GM21737 (cell line): Measurements from ENCODE around the gene SATL1.
"Not testable (repeated sequence)": the region's sequence is repeated elsewhere in the genome, so short reads cannot be mapped to it uniquely, and the experiment has no call there.

Experiments used
- ATAC-seq: cut with Tn5 transposase; IDR thresholded peaks from one replicate; pipeline ENCODE4 v1.9.1; 2021; ENCODE audit warnings: mild to moderate bottlenecking, moderate library complexity; ENCODE audit not compliant: unreplicated experiment

Gene SATL1

GRCh38 chrX:85112293-85112692 lies 131.3 kb downstream of the SATL1 start:
- no peak for ATAC-seq

DNA sequence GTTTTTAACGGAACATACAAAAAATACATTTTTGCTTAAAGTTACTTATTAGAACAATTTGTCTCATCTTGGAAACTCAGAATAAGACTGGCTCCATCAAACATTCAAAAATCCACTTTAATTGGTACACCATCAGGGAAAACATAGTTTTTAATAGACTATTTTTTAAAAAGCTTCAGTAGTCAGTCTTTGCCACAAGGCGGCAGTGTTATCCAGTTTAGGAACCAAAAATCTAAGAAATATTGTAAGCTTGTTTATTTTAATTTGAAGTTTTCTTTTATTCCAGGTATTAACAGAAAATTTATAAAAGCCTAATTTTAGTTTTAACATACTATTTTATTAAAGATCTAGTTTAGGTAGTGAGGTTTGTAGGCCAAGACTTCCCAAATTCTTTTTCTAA lies 132.2 kb downstream of the SATL1 start:
- no peak for ATAC-seq

DNA sequence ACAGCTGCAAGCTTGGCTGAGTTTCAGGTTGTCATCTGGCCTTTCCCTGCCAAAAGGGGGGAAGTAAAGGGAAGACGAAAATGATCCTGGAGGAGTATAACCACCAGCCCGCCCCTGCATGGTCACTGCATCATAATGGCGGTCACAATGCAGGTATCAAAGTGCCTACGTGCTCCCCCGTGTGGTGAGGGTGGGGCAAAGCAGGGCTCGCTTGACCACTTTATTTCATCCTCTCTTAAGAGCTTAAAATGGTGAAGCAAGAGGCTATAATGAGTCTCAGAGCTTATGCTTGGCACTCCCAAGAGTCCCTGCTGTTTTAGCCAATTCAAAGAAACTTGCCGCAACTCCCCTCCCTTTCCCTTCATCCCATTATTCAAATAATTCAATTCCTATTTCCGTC lies 134.3 kb downstream of the SATL1 start:
- ATAC-seq: no peak

DNA sequence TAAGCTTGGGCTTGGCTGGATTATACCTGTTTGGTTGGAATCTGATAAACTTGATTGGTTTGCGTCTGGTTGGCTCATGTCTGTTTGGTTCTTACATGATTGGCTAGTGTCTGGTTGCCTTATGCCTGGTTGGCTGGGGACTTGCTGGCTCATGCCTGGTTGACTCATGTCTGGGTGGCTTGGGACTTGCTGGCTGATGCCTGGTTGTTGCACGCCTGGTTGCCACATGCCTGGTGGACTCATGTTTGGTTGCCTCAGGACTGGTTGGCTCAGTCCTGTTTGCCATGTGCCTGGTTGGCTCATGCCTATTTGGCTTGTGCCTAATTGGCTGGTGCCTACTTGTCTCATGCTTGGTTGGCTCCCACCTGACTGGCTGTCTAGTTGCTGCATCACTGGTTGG lies 135.4 kb downstream of the SATL1 start:
- no peak for ATAC-seq

DNA sequence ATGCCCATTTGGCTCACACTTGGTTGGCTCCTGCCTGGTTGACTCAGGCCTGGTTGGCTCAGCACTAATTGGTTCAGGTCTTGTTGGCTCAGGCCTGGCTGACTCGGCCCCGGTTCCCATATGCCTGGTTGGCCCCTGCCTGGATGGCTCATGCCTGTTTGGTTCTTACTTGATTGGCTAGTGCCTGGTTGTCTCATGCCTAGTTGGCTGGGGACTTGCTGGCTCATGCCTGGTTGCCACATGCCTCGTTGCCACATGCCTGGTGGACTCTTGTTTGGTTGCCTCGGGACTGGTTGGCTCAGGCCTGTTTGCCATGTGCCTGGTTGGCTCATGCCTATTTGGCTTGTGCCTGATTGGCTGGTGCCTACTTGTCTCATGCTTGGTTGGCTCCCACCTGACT lies 136.2 kb downstream of the SATL1 start:
- ATAC-seq: no peak

- no peak for ATAC-seq
These were observed 154.2 kb downstream of the SATL1 start for GRCh38 chrX:85089321-85089840.

DNA sequence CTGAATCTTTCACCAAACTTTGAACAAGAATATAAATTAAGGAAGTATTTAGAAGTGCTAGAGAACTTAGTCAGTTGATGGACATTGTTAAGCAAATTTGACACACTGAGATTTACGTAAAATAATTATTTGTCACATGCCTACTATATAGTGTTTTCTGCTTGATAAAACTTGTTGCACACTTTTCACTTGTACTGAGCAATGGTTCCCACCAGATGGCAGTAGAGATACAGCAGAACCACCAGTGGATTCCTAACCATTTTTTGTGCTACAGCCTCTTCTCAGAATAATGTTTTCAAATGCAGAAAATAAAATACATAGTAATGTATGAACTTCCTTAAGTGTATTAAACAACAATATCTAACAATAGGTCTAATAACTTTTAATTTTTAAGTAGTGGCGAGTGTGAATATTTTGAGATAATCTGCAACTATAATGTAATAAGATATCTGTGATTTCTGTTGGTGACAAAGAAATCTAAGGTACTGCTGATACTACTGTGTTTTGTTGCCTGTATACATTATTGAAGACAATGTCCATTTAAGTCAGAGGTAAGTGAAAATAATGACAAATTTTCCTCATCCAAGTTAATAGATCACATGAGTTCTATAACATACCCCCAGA lies 158.7 kb downstream of the SATL1 start:
- ATAC-seq: no peak

DNA sequence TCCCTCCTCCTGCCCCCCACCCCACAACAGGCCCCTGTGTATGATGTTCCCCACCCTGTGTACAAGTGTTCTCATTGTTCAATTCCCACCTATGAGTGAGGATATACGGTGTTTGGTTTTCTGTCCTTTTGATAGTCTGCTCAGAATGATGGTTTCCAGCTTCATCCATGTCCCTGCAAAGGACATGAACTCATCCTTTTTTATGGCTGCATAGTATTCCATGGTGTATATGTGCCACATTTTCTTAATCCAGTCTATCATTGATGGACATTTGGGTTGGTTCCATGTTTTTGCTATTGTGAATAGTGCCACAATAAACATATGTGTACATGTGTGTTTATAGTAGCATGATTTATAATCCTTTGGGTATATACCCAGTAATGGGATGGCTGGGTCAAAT lies 166.3 kb downstream of the SATL1 start:
- ATAC-seq: not testable (repeated sequence)

DNA sequence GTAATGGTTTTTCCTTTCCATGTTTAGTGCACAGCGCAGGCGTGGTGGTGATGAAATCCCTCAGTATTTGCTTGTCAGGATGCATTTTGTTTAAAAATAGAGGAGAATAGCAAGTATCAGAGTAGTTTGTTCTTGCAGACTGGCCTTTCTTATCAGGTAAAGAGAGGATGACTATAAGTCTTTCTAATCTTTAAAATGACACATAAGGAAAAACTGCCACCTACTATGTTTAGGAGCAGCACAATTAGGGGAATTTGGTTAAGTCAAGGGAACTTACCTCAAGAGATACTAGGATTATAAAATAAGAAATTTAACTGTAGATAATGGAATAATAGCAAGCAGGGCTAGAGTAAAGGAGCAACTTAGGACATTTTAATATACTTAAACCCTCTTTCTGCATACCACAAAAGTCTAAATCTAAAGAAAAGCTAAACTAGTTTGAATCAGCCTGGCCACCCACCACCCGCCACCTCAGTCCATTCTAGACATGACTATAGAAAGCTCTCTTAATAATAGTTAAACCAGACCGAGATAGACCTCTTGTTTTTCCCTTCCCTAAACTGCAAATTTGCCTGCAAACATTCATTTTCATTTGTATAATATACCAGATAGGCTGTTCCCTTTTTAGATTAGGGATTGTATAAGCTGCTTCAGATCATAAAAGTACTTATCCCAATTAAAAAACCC lies 177.9 kb downstream of the SATL1 start:
- no peak for ATAC-seq

DNA sequence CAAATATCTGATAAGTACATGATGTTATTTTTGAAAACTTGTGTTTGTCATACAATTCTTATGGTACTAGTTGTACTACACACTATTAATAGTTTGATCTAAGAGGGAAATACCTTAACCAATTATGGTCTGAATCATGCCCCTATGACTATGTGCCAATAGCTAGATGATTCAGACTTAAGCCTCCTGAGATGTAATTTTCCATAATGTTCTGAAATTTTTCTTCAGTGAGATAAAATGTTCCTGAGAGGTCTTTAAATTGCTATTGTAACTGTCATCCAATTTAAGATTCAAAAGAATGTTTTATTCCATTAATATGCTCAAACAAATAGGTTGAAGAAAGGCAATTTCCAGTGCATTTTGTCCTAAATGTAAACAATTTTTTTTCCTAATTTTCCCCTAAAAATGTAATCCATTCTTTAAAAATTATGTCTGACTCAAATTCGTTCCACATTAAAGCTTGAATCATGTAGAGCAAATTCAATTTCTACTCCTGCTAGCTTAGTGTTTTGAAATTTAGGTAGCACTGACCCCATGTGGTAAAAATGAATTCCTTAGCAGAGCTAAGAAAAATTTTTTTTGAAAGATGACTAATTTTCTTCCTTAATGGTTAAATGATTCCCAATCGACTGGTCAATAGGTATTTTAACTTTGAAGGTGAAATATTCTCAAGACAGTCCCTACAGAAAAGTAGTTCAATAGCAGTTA lies 190.8 kb downstream of the SATL1 start:
- no peak for ATAC-seq

- no peak for ATAC-seq
These were observed 191.4 kb downstream of the SATL1 start for GRCh38 chrX:85052205-85052604.

DNA sequence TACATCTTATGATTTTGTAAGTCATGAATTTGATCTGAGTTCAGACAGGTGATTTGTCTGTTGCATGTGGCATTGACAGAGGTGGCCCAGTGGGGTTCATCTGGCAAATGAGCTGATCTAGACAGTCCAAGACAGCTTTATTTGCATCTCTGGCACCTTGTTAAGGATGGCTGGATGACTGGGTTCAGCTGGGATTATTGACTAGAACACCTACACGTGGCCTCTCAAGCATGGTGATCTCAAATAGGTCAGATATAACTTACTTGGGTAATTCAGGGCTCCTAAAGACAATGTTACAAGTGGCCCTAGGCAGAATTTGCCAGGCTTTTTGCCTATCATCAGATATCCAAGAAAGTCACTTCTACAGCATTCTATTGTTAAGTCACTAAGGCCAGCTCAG lies 192.0 kb downstream of the SATL1 start:
- ATAC-seq: no peak
